Loucy (cell line): ENCODE results near the gene C22orf31.

Experiments
- H2AFZ ChIP-seq: fragments of 200-600 bp; sonication (generic); 2 replicates; pipeline ENCODE4 v1.6.0; 2016; ENCODE audit warnings: antibody characterized with exemption, mild to moderate bottlenecking, low read length, moderate library complexity
- H3F3A ChIP-seq: fragments of 200-600 bp; 2 replicates; pipeline ENCODE4 v1.6.0; 2016; ENCODE audit warnings: antibody characterized with exemption, low read depth, mild to moderate bottlenecking
- H3K27me3 ChIP-seq: fragments of 200-600 bp; sonication (generic); 2 replicates; pipeline ENCODE4 v1.6.1; 2014; ENCODE audit warnings: low read length, mild to moderate bottlenecking; ENCODE audit not compliant: insufficient read depth, poor library complexity, severe bottlenecking
- H3K36me3 ChIP-seq: fragments of 200-600 bp; sonication (generic); 2 replicates; pipeline ENCODE4 v1.6.1; 2016; ENCODE audit warnings: low read length; ENCODE audit not compliant: insufficient read depth
- H3K4me1 ChIP-seq: fragments of 200-600 bp; sonication (generic); 2 replicates; pipeline ENCODE4 v1.5.1; 2014; ENCODE audit warnings: low read length, mild to moderate bottlenecking; ENCODE audit not compliant: insufficient read depth, poor library complexity, severe bottlenecking
- H3K4me2 ChIP-seq: fragments of 200-600 bp; sonication (generic); 2 replicates; pipeline ENCODE4 v1.6.0; 2014; ENCODE audit warnings: antibody characterized with exemption, low read length, low read depth, mild to moderate bottlenecking; ENCODE audit not compliant: poor library complexity, severe bottlenecking
- H3K4me3 ChIP-seq: fragments of 200-600 bp; sonication (generic); 2 replicates; pipeline ENCODE4 v1.5.1; 2014; ENCODE audit warnings: low read length, mild to moderate bottlenecking, mixed read lengths; ENCODE audit not compliant: poor library complexity, severe bottlenecking
- H3K79me2 ChIP-seq: fragments of 200-600 bp; sonication (generic); 2 replicates; pipeline ENCODE4 v1.6.1; 2014; ENCODE audit warnings: low read length; ENCODE audit not compliant: insufficient read depth
- H3K9ac ChIP-seq: fragments of 200-600 bp; sonication (generic); 2 replicates; pipeline ENCODE4 v1.6.0; 2014; ENCODE audit warnings: mild to moderate bottlenecking, low read depth, low read length, moderate library complexity; ENCODE audit not compliant: poor library complexity, severe bottlenecking
- H3K9me2 ChIP-seq: fragments of 200-600 bp; sonication (generic); replicated peaks from 2 replicates; pipeline ENCODE4 v1.6.1; 2016; ENCODE audit warnings: low read depth, low read length, mixed read lengths
- H3K9me3 ChIP-seq: fragments of 200-600 bp; sonication (generic); 2 replicates; pipeline ENCODE4 v1.6.1; 2014; ENCODE audit warnings: mild to moderate bottlenecking, antibody characterized with exemption, low read length, low read depth; ENCODE audit not compliant: insufficient read depth
- H4K20me1 ChIP-seq: fragments of 200-600 bp; sonication (generic); 2 replicates; pipeline ENCODE4 v1.6.0; 2014; ENCODE audit warnings: antibody characterized with exemption, low read length, mild to moderate bottlenecking; ENCODE audit not compliant: insufficient read depth, poor library complexity, severe bottlenecking
- EZH2phosphoT487 ChIP-seq: fragments of 200-600 bp; IDR thresholded peaks from 2 replicates; pipeline ENCODE4 v1.6.1; 2018; ENCODE audit warnings: antibody characterized with exemption, mild to moderate bottlenecking, moderate library complexity, borderline replicate concordance
- TF ChIP-seq, protein P1 (sequence below): fragments of 200-600 bp; sonication (generic); conservative IDR thresholded peaks from 2 replicates; pipeline ENCODE4 v1.5.1; 2014; ENCODE audit warnings: mild to moderate bottlenecking, antibody characterized with exemption, low read length

The C22orf31 gene

DNA sequence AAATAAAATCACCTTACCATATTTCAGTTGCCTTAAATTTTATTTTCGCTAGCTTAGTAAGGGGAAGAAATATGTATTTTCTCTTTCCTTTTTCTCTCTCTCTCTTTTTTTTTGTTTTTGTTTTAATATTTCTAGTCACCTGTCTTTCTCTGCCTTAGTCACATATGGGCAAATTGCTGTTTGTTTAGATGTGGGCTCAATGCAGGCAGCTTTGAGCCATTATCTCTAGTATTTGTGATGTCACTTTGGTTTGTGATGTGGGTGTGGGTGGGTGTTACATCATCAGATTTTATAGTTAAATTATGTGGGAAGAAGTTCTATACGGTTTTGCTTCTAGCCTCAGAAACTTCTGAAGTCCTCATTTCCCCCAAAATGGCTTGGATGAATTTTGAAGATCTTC, at the start of gene C22orf31:
TSS of gene C22orf31 (minus strand) at position 59 of the 400 bp plus-strand sequence. CDS start at position 20, 39 bp downstream.
- no peaks in the 10 kb centered on the region for H3K9me2 ChIP-seq
- no peak within 1 kb of the TSS for H2AFZ ChIP-seq
- H3K9ac ChIP-seq: no peak within 1 kb of the TSS
- peaks cover 15% of the 10 kb centered on the region for H3K4me1 ChIP-seq
- no peaks in the 10 kb centered on the region for H3K36me3 ChIP-seq
- TF ChIP-seq, protein P1, sequence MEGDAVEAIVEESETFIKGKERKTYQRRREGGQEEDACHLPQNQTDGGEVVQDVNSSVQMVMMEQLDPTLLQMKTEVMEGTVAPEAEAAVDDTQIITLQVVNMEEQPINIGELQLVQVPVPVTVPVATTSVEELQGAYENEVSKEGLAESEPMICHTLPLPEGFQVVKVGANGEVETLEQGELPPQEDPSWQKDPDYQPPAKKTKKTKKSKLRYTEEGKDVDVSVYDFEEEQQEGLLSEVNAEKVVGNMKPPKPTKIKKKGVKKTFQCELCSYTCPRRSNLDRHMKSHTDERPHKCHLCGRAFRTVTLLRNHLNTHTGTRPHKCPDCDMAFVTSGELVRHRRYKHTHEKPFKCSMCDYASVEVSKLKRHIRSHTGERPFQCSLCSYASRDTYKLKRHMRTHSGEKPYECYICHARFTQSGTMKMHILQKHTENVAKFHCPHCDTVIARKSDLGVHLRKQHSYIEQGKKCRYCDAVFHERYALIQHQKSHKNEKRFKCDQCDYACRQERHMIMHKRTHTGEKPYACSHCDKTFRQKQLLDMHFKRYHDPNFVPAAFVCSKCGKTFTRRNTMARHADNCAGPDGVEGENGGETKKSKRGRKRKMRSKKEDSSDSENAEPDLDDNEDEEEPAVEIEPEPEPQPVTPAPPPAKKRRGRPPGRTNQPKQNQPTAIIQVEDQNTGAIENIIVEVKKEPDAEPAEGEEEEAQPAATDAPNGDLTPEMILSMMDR: no peak
- no peak for TF ChIP-seq EZH2phosphoT487
- H3K4me3 ChIP-seq: no peak within 1 kb of the TSS
- no peaks in the 10 kb centered on the region for H4K20me1 ChIP-seq
- no peaks in the 10 kb centered on the region for H3K9me3 ChIP-seq
- H3K4me2 ChIP-seq: no peak within 1 kb of the TSS
- H3K79me2 ChIP-seq: no peaks in the 10 kb centered on the region
- no peaks in the 10 kb centered on the region for H3K27me3 ChIP-seq
- no peaks in the 10 kb centered on the region for H3F3A ChIP-seq

DNA sequence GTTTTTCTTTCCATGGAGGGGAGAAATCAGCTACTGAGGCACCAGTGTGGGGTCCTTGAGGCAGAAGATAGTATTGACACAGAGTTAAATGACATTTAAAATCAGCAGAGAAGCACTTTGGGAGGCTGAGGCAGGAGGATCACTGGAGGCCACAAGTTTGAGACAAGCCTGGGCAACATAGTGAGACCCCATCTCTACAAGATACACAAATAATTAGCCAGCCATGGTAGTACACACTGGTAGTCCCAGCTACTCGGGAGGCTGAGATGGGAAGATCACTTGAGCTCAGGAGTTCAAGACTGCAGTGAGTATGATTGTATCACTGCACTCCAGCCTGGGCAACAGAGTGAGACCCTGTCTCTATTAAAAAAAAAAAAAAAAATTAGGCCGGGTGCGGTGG, 49.3 kb upstream of the C22orf31 start:
- Histone ChIP-seq H3K9me2 (no peaks in the 10 kb centered on the region), H3K4me3 (no peak overlapping the region), H3K4me2 (no peak overlapping the region), H3K9ac (no peak overlapping the region), H4K20me1 (no peaks in the 10 kb centered on the region), H3K9me3 (no peaks in the 10 kb centered on the region), H3K4me1 (no peaks in the 10 kb centered on the region), H3F3A (no peaks in the 10 kb centered on the region), H3K36me3 (no peaks in the 10 kb centered on the region), H2AFZ (no peak overlapping the region), H3K27me3 (no peaks in the 10 kb centered on the region), H3K79me2 (no peaks in the 10 kb centered on the region)
- no peak for TF ChIP-seq EZH2phosphoT487
- TF ChIP-seq, protein P1: no peak

DNA sequence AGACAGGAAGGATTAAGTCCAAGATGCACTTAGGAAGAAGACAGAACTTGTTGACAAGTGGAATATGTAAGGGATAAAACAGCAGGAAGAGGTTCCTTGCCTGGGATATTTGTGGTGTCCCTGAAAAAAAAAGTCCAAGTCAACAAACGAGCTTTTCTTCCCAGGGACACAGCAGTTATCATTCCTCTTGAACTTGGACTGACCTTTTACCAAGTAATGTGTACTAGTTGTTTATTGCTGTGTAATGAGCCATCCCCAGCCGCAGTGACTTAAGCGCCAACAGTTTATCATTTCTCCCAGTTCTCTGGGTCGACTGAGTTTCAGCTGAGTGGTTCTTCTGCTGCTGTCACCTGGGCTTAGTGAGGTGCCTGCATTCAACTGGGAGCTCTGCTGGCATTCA, 48.2 kb upstream of the C22orf31 start:
- Histone ChIP-seq H3K36me3 (no peaks in the 10 kb centered on the region), H3K4me3 (no peak overlapping the region), H3K79me2 (no peaks in the 10 kb centered on the region), H3K27me3 (no peaks in the 10 kb centered on the region), H3K9me2 (no peaks in the 10 kb centered on the region), H3K4me2 (no peak overlapping the region), H2AFZ (no peak overlapping the region), H3K9ac (no peak overlapping the region), H3K4me1 (no peaks in the 10 kb centered on the region), H4K20me1 (no peaks in the 10 kb centered on the region), H3K9me3 (no peaks in the 10 kb centered on the region), H3F3A (no peaks in the 10 kb centered on the region)
- no peak for TF ChIP-seq EZH2phosphoT487
- TF ChIP-seq, protein P1: no peak
